H9 (cell line): ENCODE results near the gene FAM174B. TPM values are rescaled to one million over a fixed set of nuclear protein-coding genes. Genes with fewer than 3 reads are reported as not detected.
A peak's percentile ranks its signal among the peaks of the same experiment; 100 is the strongest.

Source experiments
- DNase-seq: peaks from one replicate; pipeline ENCODE4 v3.0.0-alpha.2; 2017
- H2AFZ ChIP-seq: one replicate; pipeline ENCODE4 v1.6.1; 2013; ENCODE audit warnings: mild to moderate bottlenecking, low read length, control low read depth, moderate library complexity
- H2AK5ac ChIP-seq: 2 replicates; pipeline ENCODE4 v1.6.1; 2013; ENCODE audit warnings: low read length, control low read depth, mixed read lengths; ENCODE audit not compliant: insufficient read length
- H2BK120ac ChIP-seq: one replicate; pipeline ENCODE4 v1.6.1; 2013; ENCODE audit warnings: low read depth, mild to moderate bottlenecking, low read length, control low read depth, inconsistent platforms; ENCODE audit not compliant: poor library complexity, severe bottlenecking
- H2BK12ac ChIP-seq: 2 replicates; pipeline ENCODE4 v1.6.1; 2013; ENCODE audit warnings: low read length, control low read depth, mixed read lengths, low read depth; ENCODE audit not compliant: insufficient read length
- H2BK15ac ChIP-seq: 2 replicates; pipeline ENCODE4 v1.6.1; 2013; ENCODE audit warnings: low read depth, low read length, control low read depth
- H2BK20ac ChIP-seq: one replicate; pipeline ENCODE4 v1.6.1; 2013; ENCODE audit warnings: low read depth, mild to moderate bottlenecking, low read length, control low read depth, inconsistent platforms; ENCODE audit not compliant: poor library complexity, severe bottlenecking
- H2BK5ac ChIP-seq: 2 replicates; pipeline ENCODE4 v1.6.1; 2013; ENCODE audit warnings: low read length, control low read depth, mixed read lengths; ENCODE audit not compliant: insufficient read length
- H3K14ac ChIP-seq: 2 replicates; pipeline ENCODE4 v1.6.1; 2013; ENCODE audit warnings: low read length, control low read depth; ENCODE audit not compliant: insufficient read depth
- H3K18ac ChIP-seq: 2 replicates; pipeline ENCODE4 v1.6.1; 2013; ENCODE audit warnings: low read depth, mild to moderate bottlenecking, mixed read lengths, low read length, control low read depth; ENCODE audit not compliant: insufficient read length
- H3K23ac ChIP-seq: 2 replicates; pipeline ENCODE4 v1.6.1; 2013; ENCODE audit warnings: low read length, control low read depth, mixed read lengths, low read depth; ENCODE audit not compliant: insufficient read length
- H3K23me2 ChIP-seq: 2 replicates; pipeline ENCODE4 v1.6.1; 2013; ENCODE audit warnings: low read depth, mild to moderate bottlenecking, mixed read lengths, low read length, control low read depth; ENCODE audit not compliant: insufficient read length, poor library complexity, severe bottlenecking
- H3K27ac ChIP-seq: 2 replicates; pipeline ENCODE4 v1.5.1; 2013; ENCODE audit warnings: low read length, control low read depth, mixed read lengths, low read depth; ENCODE audit not compliant: insufficient read length
- H3K27me3 ChIP-seq: 2 replicates; pipeline ENCODE4 v1.6.1; 2013; ENCODE audit warnings: low read length, control low read depth, inconsistent platforms; ENCODE audit not compliant: insufficient read depth
- H3K4ac ChIP-seq: 2 replicates; pipeline ENCODE4 v1.6.1; 2013; ENCODE audit warnings: low read depth, mild to moderate bottlenecking, control low read depth, inconsistent platforms, low read length, moderate library complexity
- H3K4me1 ChIP-seq: 2 replicates; pipeline ENCODE4 v1.6.1; 2013; ENCODE audit warnings: low read length, control low read depth, inconsistent platforms; ENCODE audit not compliant: insufficient read depth
- H3K4me2 ChIP-seq: 2 replicates; pipeline ENCODE4 v1.6.1; 2013; ENCODE audit warnings: low read length, control low read depth, mixed read lengths; ENCODE audit not compliant: insufficient read length, insufficient read depth
- H3K56ac ChIP-seq: 2 replicates; pipeline ENCODE4 v1.6.1; 2013; ENCODE audit warnings: low read depth, mild to moderate bottlenecking, mixed read lengths, low read length, control low read depth; ENCODE audit not compliant: insufficient read length
- H3K79me1 ChIP-seq: 2 replicates; pipeline ENCODE4 v1.6.1; 2013; ENCODE audit warnings: low read depth, mild to moderate bottlenecking, moderate library complexity, low read length, control low read depth, inconsistent platforms; ENCODE audit not compliant: insufficient read depth, poor library complexity, severe bottlenecking
- H3K79me2 ChIP-seq: 2 replicates; pipeline ENCODE4 v1.6.1; 2013; ENCODE audit warnings: low read length, control low read depth, inconsistent platforms; ENCODE audit not compliant: insufficient read depth
- H3K9ac ChIP-seq: 2 replicates; pipeline ENCODE4 v1.6.1; 2013; ENCODE audit warnings: low read length, control low read depth, mixed read lengths; ENCODE audit not compliant: insufficient read length; ENCODE audit errors: extremely low read depth
- H3K9me3 ChIP-seq: one replicate; pipeline ENCODE4 v1.6.1; 2013; ENCODE audit warnings: low read depth, low read length, inconsistent platforms; ENCODE audit not compliant: control insufficient read depth
- H3T11ph ChIP-seq: one replicate; pipeline ENCODE4 v1.6.1; 2013; ENCODE audit warnings: mild to moderate bottlenecking, low read length, control low read depth, inconsistent platforms
- H4K20me1 ChIP-seq: one replicate; pipeline ENCODE4 v1.6.1; 2013; ENCODE audit not compliant: control insufficient read depth, insufficient read length, insufficient read depth
- H4K5ac ChIP-seq: 2 replicates; pipeline ENCODE4 v1.6.1; 2013; ENCODE audit warnings: low read depth, mild to moderate bottlenecking, mixed read lengths, low read length, control low read depth; ENCODE audit not compliant: insufficient read length
- H4K8ac ChIP-seq: replicated peaks from 2 replicates; pipeline ENCODE4 v1.6.1; 2013; ENCODE audit warnings: low read length, control low read depth, mixed read lengths, low read depth; ENCODE audit not compliant: insufficient read length
- H4K91ac ChIP-seq: 2 replicates; pipeline ENCODE4 v1.6.1; 2013; ENCODE audit warnings: low read depth, mild to moderate bottlenecking, moderate library complexity, mixed read lengths, low read length, control low read depth; ENCODE audit not compliant: insufficient read length
- H3K27ac Mint-ChIP-seq, 3 experiments: 2 replicates in 2 of 3; 3 replicates in 1 of 3; pipeline ENCODE4 v1.8.0; 2020 to 2021; ENCODE audit warnings: mixed read lengths in 3 of 3, mild to moderate bottlenecking in 1 of 3, moderate library complexity in 1 of 3
- H3K27me3 Mint-ChIP-seq: 2 replicates; pipeline ENCODE4 v1.8.0; 2021; ENCODE audit warnings: low read depth, mild to moderate bottlenecking, moderate library complexity, mixed read lengths
- H3K36me3 Mint-ChIP-seq, 3 experiments: 2 replicates in 2 of 3; 3 replicates in 1 of 3; pipeline ENCODE4 v1.8.0; 2020 to 2021; ENCODE audit warnings: low read depth in 3 of 3, mixed read lengths in 3 of 3; ENCODE audit not compliant: insufficient read depth in 1 of 3
- H3K4me1 Mint-ChIP-seq, 2 experiments: 2 replicates each; pipeline ENCODE4 v1.8.0; 2020; ENCODE audit warnings: mixed read lengths in 2 of 2
- H3K4me3 Mint-ChIP-seq, 2 experiments: 2 replicates in 1 of 2; 3 replicates in 1 of 2; pipeline ENCODE4 v1.8.0; 2020 to 2021; ENCODE audit warnings: mild to moderate bottlenecking in 2 of 2, mixed read lengths in 2 of 2, moderate library complexity in 1 of 2
- H3K9me3 Mint-ChIP-seq, 2 experiments: 2 replicates in 1 of 2; 3 replicates in 1 of 2; pipeline ENCODE4 v1.8.0; 2020; ENCODE audit warnings: mild to moderate bottlenecking in 2 of 2, mixed read lengths in 2 of 2, moderate library complexity in 1 of 2
- CTCF ChIP-seq: fragments of 200-600 bp; sonication (generic); conservative IDR thresholded peaks from 3 replicates; pipeline ENCODE4 v1.8.0; 2021; ENCODE audit warnings: antibody characterized with exemption, mild to moderate bottlenecking
- WGBS: extraction: QIAGEN DNeasy Blood & Tissue Kit; methylation state at CpG from one replicate; pipeline ENCODE4 v1.1.7; 2013; ENCODE audit warnings: missing lambda C conversion rate, low lambda C conversion rate, mixed read lengths; ENCODE audit not compliant: insufficient read length; ENCODE audit errors: extremely low coverage; 5-methylcytosine and 5-hydroxymethylcytosine counted together
- total RNA-seq: library from RNA; stranded (reverse); gene quantifications from 2 replicates; pipeline ENCODE4 v1.2.1, GENCODE V29; 2021

Gene FAM174B
- total RNA-seq, 1 experiment from 2014 or later: 38.0 TPM

GRCh38 chr15:92650966-92651365 is 4.6 kb downstream of the FAM174B start:
- Mint-ChIP-seq H3K27ac (0 out of 7 replicates have a peak overlapping the region, but pooled peaks of 1 of the 3 experiments have one; percentile 58), H3K27me3 (peaks cover 2% of the 10 kb centered on the region), H3K4me3 (no peak overlapping the region), H3K36me3 (peaks cover 4 to 29% (median 22%) of the 10 kb centered on the region in 3 experiments), H3K4me1 (peaks cover 74 to 80% of the 10 kb centered on the region in 2 experiments), H3K9me3 (no peaks in the 10 kb centered on the region; a peak in 1 of 5 replicates)
- no CpG with 5 or more reads among the region's 2 CpGs for WGBS
- Histone ChIP-seq H2AFZ (no peak overlapping the region), H2BK5ac (no peak overlapping the region), H2AK5ac (no peak overlapping the region), H3K56ac (no peak overlapping the region), H3K14ac (no peak overlapping the region), H4K8ac (no peak overlapping the region), H3T11ph (no peak overlapping the region), H3K4ac (no peak overlapping the region), H3K79me2 (peaks cover 4% of the 10 kb centered on the region; the same call in 1 of the 2 replicates), H4K91ac (no peak overlapping the region), H4K5ac (no peak overlapping the region), H2BK20ac (no peak overlapping the region), H3K23me2 (no peaks in the 10 kb centered on the region), H3K79me1 (peaks cover 4% of the 10 kb centered on the region), H3K4me1 (peaks cover 26% of the 10 kb centered on the region), H3K9ac (no peak overlapping the region), H3K9me3 (no peaks in the 10 kb centered on the region), H3K4me2 (no peak overlapping the region), H2BK15ac (no peak overlapping the region), H4K20me1 (peaks cover 2% of the 10 kb centered on the region), H2BK120ac (no peak overlapping the region), H3K27ac (no peak overlapping the region), H2BK12ac (no peak overlapping the region), H3K18ac (no peak overlapping the region), H3K23ac (no peak overlapping the region), H3K27me3 (no peaks in the 10 kb centered on the region; the same call in 1 of the 2 replicates)
- no peak for DNase-seq
- TF ChIP-seq CTCF: no peak
